Caki2 (cell line): ENCODE data around the gene BHMT. TPM values are rescaled to one million over a fixed set of nuclear protein-coding genes. Genes with fewer than 3 reads are reported as not detected.

Source experiments
- DNase-seq: peaks from one replicate; pipeline ENCODE4 v3.0.0-alpha.2; 2015; ENCODE audit warnings: low read depth
- in situ Hi-C: cut with HindIII; loops from 2 replicates; pipeline ENCODE4 v1.10.0; 2016; ENCODE audit warnings: low sequenced_read_pairs, low pct_unique_long_range_greater_than_20kb, mixed read lengths
- total RNA-seq: library from RNA; depleted of rRNA; stranded (reverse); fragments of >200 nt; shearing (Covaris generic); gene quantifications from 2 replicates; pipeline ENCODE4 v1.2.3, GENCODE V29; 2014; ENCODE audit warnings: low replicate concordance

Gene BHMT
- total RNA-seq, 1 experiment from 2014 or later: 1.0 TPM

- in situ Hi-C loops: no loop called here
- DNase-seq: no peak
Observed at GRCh38 chr5:79108792-79109191, 2.8 kb upstream of the BHMT start.

- no peak for DNase-seq
- in situ Hi-C loops: no loop called here
Observed at GRCh38 chr5:79109527-79110492, 1.8 kb upstream of the BHMT start.

- no peak for DNase-seq
- in situ Hi-C loops: no loop called here
Observed at GRCh38 chr5:79111960-79112702, 522 bp downstream of the BHMT start.

GRCh38 chr5:79112703-79113058, 1.1 kb downstream of the BHMT start:
- in situ Hi-C loops: no loop called here
- DNase-seq: no peak

- DNase-seq: no peak
- in situ Hi-C loops: no loop called here
Observed at GRCh38 chr5:79119486-79119885, 7.9 kb downstream of the BHMT start.

GRCh38 chr5:79120221-79120620, 8.6 kb downstream of the BHMT start:
- in situ Hi-C loops: no loop called here
- DNase-seq: no peak

- DNase-seq: no peak
- in situ Hi-C loops: no loop called here
Observed at GRCh38 chr5:79122973-79123372, 11.4 kb downstream of the BHMT start.

- in situ Hi-C loops: no loop called here
Observed at GRCh38 chr5:79124607-79125006, 13.0 kb downstream of the BHMT start.

GRCh38 chr5:79130781-79131180, 19.2 kb downstream of the BHMT start:
- in situ Hi-C loops: no loop called here
- no peak for DNase-seq

More at GRCh38 chr5:79124607-79125006, 13.0 kb downstream of the BHMT start:
- DNase-seq: no peak

GRCh38 chr5:79133121-79133656, 21.6 kb downstream of the BHMT start:
- DNase-seq: peak; percentile 43
- in situ Hi-C loops: no loop called here

- in situ Hi-C loops: no loop called here
- peak; percentile 90 for DNase-seq
Observed at GRCh38 chr5:79133657-79134451, 22.2 kb downstream of the BHMT start.

GRCh38 chr5:79135790-79136553, 24.4 kb downstream of the BHMT start:
- no peak for DNase-seq
- in situ Hi-C loops: no loop called here

- no peak for DNase-seq
- in situ Hi-C loops: no loop called here
Observed at GRCh38 chr5:79136618-79137017, 25.0 kb downstream of the BHMT start.

GRCh38 chr5:79140553-79140952, 28.9 kb downstream of the BHMT start:
- DNase-seq: no peak
- in situ Hi-C loops: no loop called here

- in situ Hi-C loops: no loop called here
- DNase-seq: peak; percentile 93
Observed at GRCh38 chr5:79143684-79144379, 32.2 kb downstream of the BHMT start.

- DNase-seq: no peak
- in situ Hi-C loops: no loop called here
Observed at GRCh38 chr5:79147076-79147475, 35.5 kb downstream of the BHMT start.

GRCh38 chr5:79149433-79149832, 37.8 kb downstream of the BHMT start:
- in situ Hi-C loops: no loop called here
- DNase-seq: no peak
